Measurements from ENCODE around the gene DNAJC3.

DNA sequence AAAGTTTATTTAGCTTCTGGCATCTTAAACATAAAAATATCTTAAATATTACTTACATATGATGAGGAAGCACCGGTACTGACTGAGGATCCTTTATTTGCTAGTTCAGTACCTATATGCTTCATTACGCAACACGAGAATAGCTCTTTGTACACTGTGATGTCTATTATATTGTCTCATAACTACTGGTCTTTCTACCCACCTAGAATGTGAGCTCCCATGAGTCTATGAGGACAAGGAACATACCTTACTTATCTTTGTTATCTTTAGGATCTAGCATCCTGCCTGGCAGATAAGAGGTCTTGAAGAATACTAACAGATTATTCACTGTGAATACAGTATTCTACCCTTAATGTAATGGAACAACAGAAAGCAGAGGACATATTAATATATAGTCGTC lies 124.9 kb downstream of the DNAJC3 start:
- TF ChIP-seq, protein P1, sequence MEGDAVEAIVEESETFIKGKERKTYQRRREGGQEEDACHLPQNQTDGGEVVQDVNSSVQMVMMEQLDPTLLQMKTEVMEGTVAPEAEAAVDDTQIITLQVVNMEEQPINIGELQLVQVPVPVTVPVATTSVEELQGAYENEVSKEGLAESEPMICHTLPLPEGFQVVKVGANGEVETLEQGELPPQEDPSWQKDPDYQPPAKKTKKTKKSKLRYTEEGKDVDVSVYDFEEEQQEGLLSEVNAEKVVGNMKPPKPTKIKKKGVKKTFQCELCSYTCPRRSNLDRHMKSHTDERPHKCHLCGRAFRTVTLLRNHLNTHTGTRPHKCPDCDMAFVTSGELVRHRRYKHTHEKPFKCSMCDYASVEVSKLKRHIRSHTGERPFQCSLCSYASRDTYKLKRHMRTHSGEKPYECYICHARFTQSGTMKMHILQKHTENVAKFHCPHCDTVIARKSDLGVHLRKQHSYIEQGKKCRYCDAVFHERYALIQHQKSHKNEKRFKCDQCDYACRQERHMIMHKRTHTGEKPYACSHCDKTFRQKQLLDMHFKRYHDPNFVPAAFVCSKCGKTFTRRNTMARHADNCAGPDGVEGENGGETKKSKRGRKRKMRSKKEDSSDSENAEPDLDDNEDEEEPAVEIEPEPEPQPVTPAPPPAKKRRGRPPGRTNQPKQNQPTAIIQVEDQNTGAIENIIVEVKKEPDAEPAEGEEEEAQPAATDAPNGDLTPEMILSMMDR (IDR thresholded peaks at IDR 0.05; ENCODE audit: low read depth, low read length): no peak
- no peak for TF ChIP-seq EZH2phosphoT487 (IDR thresholded peaks at IDR 0.05; ENCODE audit: low read depth)

All from OCI-LY3 (cell line).